Fibroblast of lung (primary cell): ENCODE data around the gene C20orf96. TPM values are rescaled to one million over a fixed set of nuclear protein-coding genes. Genes with fewer than 3 reads are reported as not detected.
A peak's percentile ranks its signal among the peaks of the same experiment; 100 is the strongest.

Experiments used
- DNase-seq, 2 donors: peaks; one replicate each; pipeline versions ENCODE4 v3.0.0 to v3.0.0-alpha.2; 2010; ENCODE audit warnings: low read depth in 2 of 2
- H2AFZ ChIP-seq: 2 replicates; pipeline ENCODE4 v1.5.1; 2012; ENCODE audit warnings: low read length, control low read depth, inconsistent platforms
- H3K27ac ChIP-seq: 2 replicates; pipeline ENCODE4 v1.5.1; 2011; ENCODE audit warnings: low read length, control low read depth; ENCODE audit not compliant: insufficient read depth
- H3K27me3 ChIP-seq: 2 replicates; pipeline ENCODE4 v1.5.1; 2011; ENCODE audit warnings: mild to moderate bottlenecking, low read length; ENCODE audit not compliant: control insufficient read depth, insufficient read depth
- H3K36me3 ChIP-seq: 2 replicates; pipeline ENCODE4 v1.5.1; 2011; ENCODE audit warnings: low read length; ENCODE audit not compliant: control insufficient read depth, insufficient read depth
- H3K4me1 ChIP-seq: 2 replicates; pipeline ENCODE4 v1.5.1; 2011; ENCODE audit warnings: low read length; ENCODE audit not compliant: control insufficient read depth, insufficient read depth; ENCODE audit errors: extremely low read depth
- H3K4me2 ChIP-seq: 2 replicates; pipeline ENCODE4 v1.5.1; 2011; ENCODE audit warnings: low read length, control low read depth; ENCODE audit not compliant: insufficient read depth; ENCODE audit errors: extremely low read depth
- H3K4me3 ChIP-seq, 4 experiments: fragments of 200-600 bp in 1 of 4; sonication (generic) in 1 of 4; replicated peaks in 1 of 4; 2 replicates each; pipeline ENCODE4 v1.5.1; 2011 to 2016; ENCODE audit warnings: low read length in 4 of 4, low read depth in 3 of 4, mild to moderate bottlenecking in 3 of 4, control low read depth in 2 of 4, inconsistent platforms in 1 of 4, mixed read lengths in 1 of 4; ENCODE audit not compliant: insufficient read depth in 1 of 4; ENCODE audit errors: control extremely low read depth in 1 of 4
- H3K79me2 ChIP-seq: 2 replicates; pipeline ENCODE4 v1.5.1; 2012; ENCODE audit warnings: mild to moderate bottlenecking, low read length, inconsistent platforms; ENCODE audit not compliant: control insufficient read depth, insufficient read depth
- H3K9ac ChIP-seq: 2 replicates; pipeline ENCODE4 v1.5.1; 2011; ENCODE audit warnings: mild to moderate bottlenecking, low read length, control low read depth; ENCODE audit not compliant: insufficient read depth
- H3K9me3 ChIP-seq: 2 replicates; pipeline ENCODE4 v1.5.1; 2012; ENCODE audit warnings: low read depth, low read length; ENCODE audit not compliant: control insufficient read depth, insufficient read depth
- H4K20me1 ChIP-seq: 2 replicates; pipeline ENCODE4 v1.5.1; 2011; ENCODE audit warnings: low read length; ENCODE audit not compliant: control insufficient read depth, insufficient read depth; ENCODE audit errors: extremely low read depth
- EZH2 ChIP-seq: IDR thresholded peaks from 2 replicates; pipeline ENCODE4 v1.5.1; 2012; ENCODE audit warnings: low read length, control low read depth, mild to moderate bottlenecking; ENCODE audit errors: missing control alignments
- polyA plus RNA-seq, 2 donors: library from polyadenylated mRNA; depleted of rRNA in 1 of 2; stranded (reverse) in 1 of 2; unstranded in 1 of 2; fragments of >200 nt; gene quantifications; 2 replicates each; pipeline ENCODE4 v1.2.1, GENCODE V29; 2011 to 2012; ENCODE audit warnings: missing spikeins in 1 of 2
- total RNA-seq: library from RNA; depleted of rRNA; stranded (reverse); fragments of >200 nt; gene quantifications from 2 replicates; pipeline ENCODE4 v1.2.1, GENCODE V29; 2014
- TF ChIP-seq, protein P1 (sequence below), 2 donors: IDR thresholded peaks in 1 of 2; conservative IDR thresholded peaks in 1 of 2; 1 replicate in 1 of 2; 2 replicates in 1 of 2; pipeline ENCODE4 v1.5.1; 2011 to 2012; ENCODE audit warnings: low read length in 2 of 2, control low read depth in 1 of 2, inconsistent platforms in 1 of 2, low read depth in 1 of 2, mild to moderate bottlenecking in 1 of 2

The C20orf96 gene
- total and polyA plus RNA-seq, 2 donors (not counting 1 experiment from before 2014, with no cell fraction given) = 4.8 to 8.9 TPM

DNA sequence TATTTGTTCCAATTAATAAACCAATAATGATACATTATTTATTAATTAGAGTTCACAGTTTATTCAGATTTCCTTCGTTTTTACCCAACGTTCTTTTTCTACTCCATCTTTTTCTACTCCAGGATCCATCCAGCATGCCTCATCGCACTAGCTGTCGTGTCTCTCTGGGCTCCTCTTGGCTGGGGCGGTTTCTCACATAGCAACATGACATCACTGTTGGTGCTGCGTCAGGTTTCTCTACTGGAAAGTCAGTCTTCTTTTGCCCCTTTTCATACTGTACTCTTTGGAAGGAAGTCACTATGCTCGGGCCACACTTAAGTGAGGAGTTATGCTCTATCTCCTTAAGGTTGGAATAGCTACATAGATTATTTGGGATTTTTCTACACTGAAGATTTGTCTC is 21.1 kb upstream of the C20orf96 start:
- Histone ChIP-seq H3K27ac (no peak overlapping the region), H3K9ac (no peak overlapping the region), H3K36me3 (no peaks in the 10 kb centered on the region), H3K4me3 (no peak overlapping the region), H3K9me3 (no peaks in the 10 kb centered on the region), H2AFZ (no peak overlapping the region), H3K4me1 (peaks cover 11% of the 10 kb centered on the region), H4K20me1 (no peaks in the 10 kb centered on the region), H3K4me2 (no peak overlapping the region), H3K79me2 (no peaks in the 10 kb centered on the region), H3K27me3 (no peaks in the 10 kb centered on the region)
- no peak for DNase-seq
- TF ChIP-seq, protein P1, sequence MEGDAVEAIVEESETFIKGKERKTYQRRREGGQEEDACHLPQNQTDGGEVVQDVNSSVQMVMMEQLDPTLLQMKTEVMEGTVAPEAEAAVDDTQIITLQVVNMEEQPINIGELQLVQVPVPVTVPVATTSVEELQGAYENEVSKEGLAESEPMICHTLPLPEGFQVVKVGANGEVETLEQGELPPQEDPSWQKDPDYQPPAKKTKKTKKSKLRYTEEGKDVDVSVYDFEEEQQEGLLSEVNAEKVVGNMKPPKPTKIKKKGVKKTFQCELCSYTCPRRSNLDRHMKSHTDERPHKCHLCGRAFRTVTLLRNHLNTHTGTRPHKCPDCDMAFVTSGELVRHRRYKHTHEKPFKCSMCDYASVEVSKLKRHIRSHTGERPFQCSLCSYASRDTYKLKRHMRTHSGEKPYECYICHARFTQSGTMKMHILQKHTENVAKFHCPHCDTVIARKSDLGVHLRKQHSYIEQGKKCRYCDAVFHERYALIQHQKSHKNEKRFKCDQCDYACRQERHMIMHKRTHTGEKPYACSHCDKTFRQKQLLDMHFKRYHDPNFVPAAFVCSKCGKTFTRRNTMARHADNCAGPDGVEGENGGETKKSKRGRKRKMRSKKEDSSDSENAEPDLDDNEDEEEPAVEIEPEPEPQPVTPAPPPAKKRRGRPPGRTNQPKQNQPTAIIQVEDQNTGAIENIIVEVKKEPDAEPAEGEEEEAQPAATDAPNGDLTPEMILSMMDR (conservative IDR thresholded peaks at IDR 0.05 in 1 of 2, IDR thresholded peaks at IDR 0.05 in 1 of 2; ENCODE audit: low read depth in 1 of 2, low read length in 2 of 2) = no peak
- no peak for TF ChIP-seq EZH2

DNA sequence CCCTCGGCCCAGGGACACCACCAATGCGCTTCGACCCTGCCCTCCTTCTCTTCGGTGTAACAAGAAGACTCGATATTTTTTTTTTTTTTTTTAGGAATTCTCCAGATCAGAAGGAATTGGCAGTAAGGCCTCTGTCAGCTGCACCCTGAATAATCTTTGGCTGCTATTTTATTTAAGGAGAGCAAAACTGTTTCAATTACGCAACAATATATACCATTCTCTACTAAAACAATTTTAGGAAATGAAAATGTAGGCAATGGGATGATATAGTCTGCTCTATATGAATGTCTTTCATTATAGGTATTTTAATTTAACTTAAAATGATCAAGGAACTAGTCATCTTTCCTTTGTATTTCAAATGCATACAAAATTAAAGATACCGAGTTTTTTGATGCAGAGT is 20.1 kb upstream of the C20orf96 start:
- no peaks in the 10 kb centered on the region for H3K36me3 ChIP-seq
- no peaks in the 10 kb centered on the region for H3K79me2 ChIP-seq
- no peak overlapping the region for H3K4me3 ChIP-seq
- H2AFZ ChIP-seq = no peak overlapping the region
- no peaks in the 10 kb centered on the region for H3K27me3 ChIP-seq
- peak overlapping the region; percentile 56 for H3K4me2 ChIP-seq
- no peak for TF ChIP-seq EZH2
- TF ChIP-seq, protein P1 (conservative IDR thresholded peaks at IDR 0.05 in 1 of 2, IDR thresholded peaks at IDR 0.05 in 1 of 2; ENCODE audit: low read depth in 1 of 2, low read length in 2 of 2) = no peak
- no peaks in the 10 kb centered on the region for H4K20me1 ChIP-seq
- no peaks in the 10 kb centered on the region for H3K9me3 ChIP-seq
- no peak overlapping the region for H3K9ac ChIP-seq
- peaks cover 11% of the 10 kb centered on the region for H3K4me1 ChIP-seq
- H3K27ac ChIP-seq = no peak overlapping the region
- no peak for DNase-seq

DNA sequence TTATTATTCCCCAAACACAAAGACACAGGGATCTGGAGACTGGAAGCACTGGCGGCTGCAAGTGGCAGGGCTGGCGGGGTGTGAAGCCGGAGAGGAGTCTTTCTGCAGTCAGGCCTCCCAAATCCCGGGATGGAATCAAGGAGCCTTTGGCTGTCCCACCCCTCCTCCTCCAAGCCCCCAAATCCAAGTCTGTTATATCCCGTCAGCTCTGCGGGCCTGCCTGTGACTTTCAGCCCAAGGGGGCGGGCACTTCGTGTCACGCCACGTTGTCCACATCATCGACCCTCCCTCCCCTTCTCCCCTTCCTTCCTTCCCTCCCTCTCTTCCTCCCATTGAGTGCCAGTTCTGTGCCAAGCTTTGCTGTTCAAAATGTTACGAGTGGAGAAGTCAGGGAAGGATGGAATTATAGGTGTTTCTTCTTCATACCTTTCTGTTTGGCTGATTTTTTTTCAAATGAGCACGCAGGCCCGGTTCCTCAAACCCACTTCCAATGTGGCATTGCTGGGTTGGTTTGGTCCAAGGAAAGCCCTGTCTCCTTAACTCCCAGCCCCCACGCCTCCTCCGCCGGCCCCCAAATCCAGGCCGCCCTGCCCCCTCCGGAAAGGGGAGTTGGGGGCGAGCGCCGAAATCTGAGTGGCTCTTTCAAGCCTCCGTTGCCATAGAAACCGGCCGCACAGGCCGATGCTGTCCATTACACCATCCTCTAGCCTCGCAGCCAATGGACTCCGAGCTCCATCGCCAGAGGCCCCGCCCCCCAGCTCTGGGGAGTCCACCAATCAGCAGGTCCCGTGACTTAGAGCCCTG is 19.5 kb upstream of the C20orf96 start:
- Histone ChIP-seq H3K4me1 (peaks cover 11% of the 10 kb centered on the region), H3K27ac (peak overlapping the region; percentile 97), H3K4me2 (peak overlapping the region; percentile 86), H3K79me2 (no peaks in the 10 kb centered on the region), H4K20me1 (no peaks in the 10 kb centered on the region), H2AFZ (peak overlapping the region; percentile 52), H3K9ac (peak overlapping the region; percentile 75), H3K4me3 (peak overlapping the region; percentile 34 to 65 (median 52)), H3K27me3 (no peaks in the 10 kb centered on the region), H3K9me3 (no peaks in the 10 kb centered on the region), H3K36me3 (no peaks in the 10 kb centered on the region)
- no peak for TF ChIP-seq EZH2
- TF ChIP-seq, protein P1 (conservative IDR thresholded peaks at IDR 0.05 in 1 of 2, IDR thresholded peaks at IDR 0.05 in 1 of 2; ENCODE audit: low read depth in 1 of 2, low read length in 2 of 2) = no peak
- peak; percentile 100 for DNase-seq
